ENCODE measurements around the gene SPRR3.
"Not testable (repeated sequence)": the region's sequence is repeated elsewhere in the genome, so short reads cannot be mapped to it uniquely, and the experiment has no call there.

The SPRR3 gene

GRCh38 chr1:152986578-152986977, 15.0 kb upstream of the SPRR3 start:
- DNase-seq: no peak

DNA sequence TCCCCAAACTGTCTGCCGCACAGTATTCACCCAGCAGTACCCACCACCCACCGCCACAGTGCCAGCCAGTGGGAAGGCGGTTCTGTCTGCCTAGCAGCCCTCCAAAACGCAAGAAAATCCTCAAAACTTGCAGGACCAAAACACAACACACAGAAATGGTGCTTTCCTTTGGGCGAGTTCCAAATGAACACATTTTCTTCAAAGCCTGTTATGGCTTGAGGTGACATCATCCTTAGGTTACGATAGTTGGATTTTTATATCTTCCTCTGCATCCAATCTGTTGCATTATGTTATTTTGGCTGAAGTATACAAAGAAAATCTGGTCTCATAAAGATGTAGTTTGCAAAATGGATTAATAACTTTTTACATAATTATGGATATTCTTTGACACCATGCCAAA, 8.4 kb upstream of the SPRR3 start:
- no peak for DNase-seq

- no peak for DNase-seq
These were observed 5.7 kb upstream of the SPRR3 start for GRCh38 chr1:152995842-152996241.

- DNase-seq: no peak
These were observed 4.7 kb upstream of the SPRR3 start for GRCh38 chr1:152996633-152997400.

DNA sequence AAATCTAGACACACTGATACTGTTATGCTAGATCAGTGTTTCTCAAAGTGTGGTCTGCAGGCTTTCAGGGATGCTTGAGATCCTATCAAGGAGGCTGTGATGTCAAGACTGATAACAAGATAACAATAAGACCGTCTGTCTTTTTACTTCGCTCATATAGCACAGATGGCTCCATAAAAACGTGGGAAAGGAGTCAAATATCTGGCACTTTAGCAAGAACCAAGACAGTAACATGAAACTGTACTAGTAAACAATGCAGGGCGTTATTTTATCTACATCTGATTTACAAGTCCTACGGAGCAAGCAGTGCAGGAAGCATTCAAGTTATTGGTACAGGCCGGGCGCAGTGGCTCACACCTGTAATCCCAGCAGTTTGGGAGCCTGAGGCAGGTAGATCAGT, 3.6 kb upstream of the SPRR3 start:
- no peak for DNase-seq

GRCh38 chr1:152998476-152998875, 3.1 kb upstream of the SPRR3 start:
- DNase-seq: no peak

DNA sequence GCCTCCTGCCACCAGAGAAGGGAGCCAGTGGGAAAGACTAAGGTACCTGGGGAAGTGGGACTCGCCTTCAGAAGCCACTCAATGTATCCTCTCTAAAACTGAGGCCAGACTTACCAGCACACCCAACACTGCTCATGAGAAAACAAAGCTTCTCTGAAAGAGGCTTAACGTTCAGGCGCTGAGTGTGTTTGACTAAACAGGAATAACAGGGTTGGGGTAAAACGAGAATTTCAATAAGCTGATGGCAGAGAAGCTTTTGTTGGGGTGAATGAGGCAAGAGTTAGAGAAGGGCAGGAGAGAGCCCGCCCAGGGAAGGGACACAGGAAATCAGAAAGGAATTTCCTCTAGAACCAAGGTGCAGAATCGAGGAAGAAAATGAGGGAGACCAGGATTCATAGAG, 1.7 kb upstream of the SPRR3 start:
- DNase-seq: no peak

- no peak for DNase-seq
These were observed 1.3 kb upstream of the SPRR3 start for GRCh38 chr1:153000294-153000693.

DNA sequence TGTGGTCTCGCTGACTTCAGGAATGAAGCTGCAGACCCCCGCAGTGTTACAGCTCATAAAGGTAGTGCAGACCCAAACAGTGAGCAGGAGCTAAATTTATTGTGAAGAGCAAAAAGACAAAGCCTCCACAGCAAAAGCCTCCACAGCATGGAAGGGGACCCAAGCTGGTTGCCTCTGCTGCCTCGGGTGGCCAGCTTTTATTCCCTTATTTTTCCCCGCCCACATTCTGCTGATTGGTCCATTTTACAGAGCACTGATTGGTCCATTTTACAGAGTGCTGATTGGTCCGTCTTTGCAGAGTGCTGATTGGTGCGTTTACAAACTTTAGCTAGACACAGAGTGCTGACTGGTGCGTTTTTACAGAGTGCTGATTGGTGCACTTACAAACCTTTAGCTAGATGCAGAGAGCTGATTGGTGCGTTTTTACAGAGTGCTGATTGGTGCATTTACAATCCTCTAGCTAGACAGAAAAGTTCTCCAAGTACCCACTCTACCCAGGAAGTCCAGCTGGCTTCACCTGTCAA, 9.7 kb downstream of the SPRR3 start:
- DNase-seq: not testable (repeated sequence)

DNA sequence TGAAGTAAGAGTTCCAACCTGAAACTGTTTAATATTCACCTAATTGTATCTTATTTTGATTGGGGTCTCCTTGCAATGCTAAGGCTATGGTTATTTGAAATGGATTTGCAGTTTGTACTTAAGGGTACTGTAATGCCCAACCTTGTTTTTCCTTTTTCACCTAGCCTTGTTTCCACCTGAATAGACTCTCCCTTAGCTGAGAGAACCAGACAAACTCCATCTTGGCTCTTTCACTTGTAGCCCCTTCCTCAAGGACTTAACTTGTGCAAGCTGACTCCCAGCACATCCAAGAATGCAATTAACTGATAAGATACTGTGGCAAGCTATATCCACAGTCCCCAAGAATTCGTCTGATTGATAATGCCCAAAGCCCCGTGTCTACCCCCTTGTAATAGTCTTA, 20.3 kb downstream of the SPRR3 start:
- DNase-seq: not testable (repeated sequence)

- DNase-seq: not testable (repeated sequence)
These were observed 20.8 kb downstream of the SPRR3 start for GRCh38 chr1:153022340-153022739.

DNA sequence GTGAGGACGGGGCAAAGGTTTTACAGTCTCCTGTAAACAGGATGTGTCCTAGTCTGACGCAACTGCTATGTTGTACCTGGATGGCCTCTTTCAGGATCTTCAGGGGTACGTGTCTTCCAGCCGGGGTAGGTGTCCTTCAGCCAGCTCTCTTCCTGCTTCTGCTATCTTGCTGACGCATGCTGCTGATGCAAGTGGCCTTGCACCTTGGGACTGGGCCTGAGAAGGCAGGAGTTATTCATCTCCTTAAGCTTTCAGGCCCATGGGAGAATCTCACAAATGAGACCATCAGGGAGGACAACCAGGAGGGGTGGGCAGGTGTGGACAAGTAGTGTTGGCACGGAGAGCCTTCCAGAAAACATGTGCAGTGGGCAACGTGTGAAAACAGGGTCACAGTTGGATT, 21.6 kb downstream of the SPRR3 start:
- DNase-seq: no peak

DNA sequence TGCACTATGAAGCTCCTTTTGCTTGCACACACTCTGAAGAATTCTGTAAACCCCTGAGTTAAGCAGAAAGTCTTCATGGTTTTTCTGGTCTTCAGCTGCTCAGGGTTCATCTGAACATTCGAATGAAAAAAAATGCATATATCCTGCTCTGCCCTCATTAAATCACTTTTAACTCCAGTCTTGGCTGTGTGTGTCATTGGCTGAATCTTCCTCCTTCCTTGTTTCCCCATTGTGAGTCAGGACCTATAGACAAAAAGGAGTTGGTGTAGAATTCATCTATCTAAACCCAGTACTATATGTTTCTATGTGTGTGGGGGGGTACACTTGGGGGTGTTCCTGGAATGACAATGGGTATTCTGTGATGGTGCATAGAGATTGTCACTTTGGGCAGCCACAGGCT, 22.9 kb downstream of the SPRR3 start:
- no peak for DNase-seq

DNA sequence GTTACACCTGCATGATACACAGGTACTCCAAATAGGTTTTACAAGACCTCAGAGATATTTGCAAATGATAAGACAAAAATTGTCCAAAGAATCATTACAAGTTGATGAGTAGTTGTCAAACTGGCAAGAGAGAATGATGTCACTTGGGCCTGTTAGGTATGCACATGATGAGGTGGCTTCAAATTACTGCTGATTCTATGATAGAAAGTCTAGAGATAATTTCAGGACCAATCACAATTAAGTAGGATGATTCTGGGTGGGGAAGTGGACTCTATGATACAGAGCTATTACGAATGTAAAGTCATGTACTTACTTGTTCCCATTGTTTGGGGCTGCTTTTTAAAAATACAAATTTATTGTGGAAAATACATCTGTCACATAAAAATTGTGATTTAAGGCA, 24.2 kb downstream of the SPRR3 start:
- no peak for DNase-seq

- no peak for DNase-seq
These were observed 27.2 kb downstream of the SPRR3 start for GRCh38 chr1:153028766-153029165.

DNA sequence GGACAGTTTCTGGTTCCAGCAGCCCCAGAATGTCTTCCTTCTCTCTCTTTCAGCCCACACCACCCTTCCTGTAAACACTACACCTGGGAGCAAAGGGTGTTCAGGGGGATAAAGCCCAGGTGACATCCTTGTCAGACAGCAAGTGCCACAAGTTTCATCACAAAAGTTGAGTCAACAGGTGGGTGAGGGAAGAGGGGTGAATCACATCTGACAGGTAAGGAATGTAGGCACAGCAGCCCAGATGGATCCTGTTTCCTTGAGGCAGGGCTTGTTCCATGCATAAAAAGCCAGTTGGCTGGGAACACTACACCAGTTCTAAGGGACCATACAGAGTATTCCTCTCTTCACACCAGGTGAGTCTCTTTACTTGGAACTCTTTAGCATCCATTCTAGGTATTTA, 29.3 kb downstream of the SPRR3 start, which contains the start of gene SPRR1B:
Gene SPRR1B, plus strand, starts transcription at position 309 of the 400 bp plus-strand sequence. CDS start 1,143 bp downstream, outside the sequence.
- DNase-seq: no peak

DNA sequence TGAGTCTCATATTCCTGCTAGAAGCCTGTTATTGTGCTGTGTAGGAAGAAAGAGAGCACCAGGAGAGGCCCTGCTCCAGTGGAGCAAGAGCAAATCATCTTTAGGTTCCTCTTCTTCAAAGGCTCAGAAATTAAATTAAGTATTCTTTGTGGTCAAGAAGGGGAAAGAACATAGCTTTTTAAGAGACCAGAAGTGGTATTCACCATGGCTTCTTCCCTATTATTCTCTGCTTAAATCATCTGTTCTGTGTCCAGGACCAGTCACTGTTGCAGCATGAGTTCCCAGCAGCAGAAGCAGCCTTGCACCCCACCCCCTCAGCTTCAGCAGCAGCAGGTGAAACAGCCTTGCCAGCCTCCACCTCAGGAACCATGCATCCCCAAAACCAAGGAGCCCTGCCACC, 30.5 kb downstream of the SPRR3 start:
- DNase-seq: no peak

GRCh38 chr1:153032677-153033308, 31.2 kb downstream of the SPRR3 start:
- DNase-seq: no peak

DNA sequence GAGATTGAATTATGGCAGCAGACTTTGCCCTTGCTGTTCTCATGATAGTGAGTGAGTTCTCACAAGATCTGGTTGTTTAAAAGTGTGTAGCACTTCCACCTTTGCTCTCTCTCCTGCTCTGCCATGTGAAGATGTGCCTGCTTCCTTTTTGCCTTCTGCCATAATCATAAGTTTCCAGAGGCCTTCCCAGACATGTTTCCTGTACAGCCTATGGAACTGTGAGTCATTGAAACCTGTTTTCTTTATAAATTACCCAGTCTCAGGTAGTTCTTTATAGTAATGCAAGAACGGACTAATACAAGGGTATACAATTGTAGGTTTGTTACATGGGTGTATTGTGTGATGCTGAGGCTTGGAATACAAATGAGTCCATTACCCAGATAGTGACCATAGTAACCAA, 33.7 kb downstream of the SPRR3 start:
- DNase-seq: no peak

DNA sequence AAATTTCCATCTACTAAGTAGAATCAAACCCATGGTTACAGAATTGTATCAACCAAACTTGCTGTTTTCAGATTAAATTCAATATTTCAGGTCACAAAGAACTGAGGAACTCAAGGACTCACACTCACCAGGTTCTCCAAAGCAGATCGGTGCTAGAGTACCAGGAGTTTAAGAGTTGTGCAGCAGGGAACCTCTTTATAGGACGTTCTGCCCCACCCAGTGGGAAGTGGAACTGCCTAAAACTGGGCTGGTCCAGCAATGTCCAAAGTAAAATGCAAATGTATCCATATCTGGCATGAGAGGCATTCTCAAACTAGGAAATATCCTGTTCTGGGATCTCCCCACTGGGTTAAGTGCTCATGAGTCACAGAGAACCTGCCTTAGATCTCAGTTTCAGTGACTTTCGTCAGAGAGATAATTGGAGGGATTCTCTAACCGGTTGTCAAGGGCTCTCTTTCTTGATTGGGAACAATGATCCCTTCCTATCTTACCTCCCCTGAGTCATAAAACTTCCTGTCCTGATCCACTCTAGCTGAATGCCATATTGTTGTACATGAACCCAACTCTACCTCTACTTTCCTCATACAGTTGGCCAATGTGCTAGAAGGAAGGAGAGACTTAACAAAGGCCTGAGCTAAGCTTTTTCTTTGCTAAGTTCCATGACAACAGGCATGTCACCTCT, 39.5 kb downstream of the SPRR3 start, which contains the start of gene SPRR2D:
Gene SPRR2D, minus strand, starts transcription at position 171 of the 682 bp plus-strand sequence. CDS start 774 bp downstream, outside the sequence.
- no peak for DNase-seq

- DNase-seq: no peak
These were observed 47.7 kb downstream of the SPRR3 start for GRCh38 chr1:153049211-153049610.
